ENCODE data around the gene NR6A1. TPM values are rescaled to one million over a fixed set of nuclear protein-coding genes. Genes with fewer than 3 reads are reported as not detected.

The NR6A1 gene
- total RNA-seq, 1 experiment from 2014 or later = 0.77 TPM

DNA sequence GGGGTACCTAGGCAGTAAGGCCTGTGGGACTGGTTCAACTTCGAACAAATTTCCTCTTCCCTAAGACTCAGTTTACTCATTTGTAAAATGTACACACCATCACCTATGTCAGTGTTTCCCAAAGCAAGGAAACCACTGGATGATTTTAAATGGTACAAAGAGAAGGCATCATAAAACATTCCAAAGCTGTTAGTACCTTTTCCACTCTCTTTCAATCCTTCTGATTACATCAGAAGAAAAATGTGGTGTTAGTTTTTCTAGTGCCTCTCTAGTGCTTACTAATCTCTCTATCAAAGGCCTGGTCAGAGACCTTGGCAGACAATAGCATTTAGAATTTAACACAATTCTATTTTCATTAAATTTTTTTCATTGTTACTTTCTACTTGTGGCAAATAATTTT, 18.1 kb downstream of the NR6A1 start:
- H3K9ac ChIP-seq (ENCODE audit: low read length) = no peak overlapping the region
- no peak overlapping the region for H3K4me2 ChIP-seq (ENCODE audit: low read length)
- no peak overlapping the region for H2AFZ ChIP-seq (ENCODE audit: low read length)
- BruUV-seq (replicated peaks) = no TSS peak
- H3K79me2 ChIP-seq (ENCODE audit: low read length) = 0 out of 2 replicates have a peak, but pooled peaks cover 4% of the 10 kb centered on the region
- H4K20me1 ChIP-seq (ENCODE audit: low read length) = no peaks in the 10 kb centered on the region
- no peaks in the 10 kb centered on the region for H3K27me3 ChIP-seq (ENCODE audit: low read length)
- peak; percentile 23 for DNase-seq
- no peaks in the 10 kb centered on the region for H3F3A ChIP-seq (ENCODE audit: low read length, unreplicated experiment)
- H3K27ac ChIP-seq (ENCODE audit: low read length) = no peak overlapping the region
- POLR2A ChIA-PET (ENCODE audit: unreplicated experiment) = no interaction called here
- no peaks in the 10 kb centered on the region for H3K36me3 ChIP-seq (ENCODE audit: low read depth, low read length)
- CTCF ChIA-PET = interaction anchor here (0.6 to 1.7 kb wide), 2 partner anchors 136 to 201 kb away, joined by 3 to 4 read pairs; no protein-coding TSS in a partner anchor
- no peaks in the 10 kb centered on the region for H3K9me3 ChIP-seq (ENCODE audit: low read length)
- ATAC-seq = no peak; the same call in 1 of the 2 replicates
- 0 out of 2 replicates have a peak, but pooled peaks cover 2% of the 10 kb centered on the region for H3K4me1 ChIP-seq (ENCODE audit: insufficient read depth, low read length)
- no peaks in the 10 kb centered on the region for H3K9me2 ChIP-seq (replicated peaks; ENCODE audit: low read length)
- intact Hi-C loops (cut with micrococcal nuclease) = loop anchor here (5.0 kb wide), 1 partner anchor 201 kb away; no protein-coding TSS in a partner anchor
- H3K4me3 ChIP-seq (ENCODE audit: low read length) = no peak overlapping the region
- TF ChIP-seq CTCF (conservative IDR thresholded peaks at IDR 0.05; ENCODE audit: low read depth, low read length) (no peak), EZH2 (IDR thresholded peaks at IDR 0.05; ENCODE audit: low read length, unreplicated experiment) (no peak), EZH2phosphoT487 (IDR thresholded peaks at IDR 0.05; ENCODE audit: borderline replicate concordance, low read length) (no peak)

DNA sequence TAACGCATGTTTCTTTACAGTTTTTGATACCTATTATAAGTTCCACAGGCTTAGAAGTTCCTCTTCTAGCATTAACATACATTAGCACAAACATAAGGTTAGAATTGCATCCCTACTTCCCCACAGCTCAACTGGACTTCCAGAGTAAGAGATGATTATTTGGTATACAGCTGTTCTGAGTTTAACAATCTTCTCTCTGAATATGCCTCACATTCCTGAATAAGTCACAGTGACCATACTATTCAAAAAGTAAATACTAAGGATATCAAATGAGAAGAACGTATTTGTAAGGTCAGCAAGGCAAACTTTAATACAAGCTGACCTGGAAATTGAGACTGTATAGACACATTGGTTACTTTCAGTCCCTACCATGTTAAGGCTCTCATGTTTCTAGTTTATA, 21.3 kb downstream of the NR6A1 start:
- TF ChIP-seq EZH2phosphoT487 (IDR thresholded peaks at IDR 0.05; ENCODE audit: borderline replicate concordance, low read length) (no peak), EZH2 (IDR thresholded peaks at IDR 0.05; ENCODE audit: low read length, unreplicated experiment) (no peak), CTCF (conservative IDR thresholded peaks at IDR 0.05; ENCODE audit: low read depth, low read length) (no peak)
- no peaks in the 10 kb centered on the region for H3K9me2 ChIP-seq (replicated peaks; ENCODE audit: low read length)
- no TSS peak for BruUV-seq (replicated peaks)
- POLR2A ChIA-PET (ENCODE audit: unreplicated experiment) = no interaction called here
- DNase-seq (no peak), ATAC-seq (peak; percentile 35)
- no peak overlapping the region for H3K9ac ChIP-seq (ENCODE audit: low read length)
- H3K27ac ChIP-seq (ENCODE audit: low read length) = no peak overlapping the region
- H3K36me3 ChIP-seq (ENCODE audit: low read depth, low read length) = no peaks in the 10 kb centered on the region
- 0 out of 2 replicates have a peak, but pooled peaks cover 2% of the 10 kb centered on the region for H3K4me1 ChIP-seq (ENCODE audit: insufficient read depth, low read length)
- H3F3A ChIP-seq (ENCODE audit: low read length, unreplicated experiment) = no peaks in the 10 kb centered on the region
- no peaks in the 10 kb centered on the region for H3K79me2 ChIP-seq (ENCODE audit: low read length)
- H3K4me3 ChIP-seq (ENCODE audit: low read length) = no peak overlapping the region
- no peaks in the 10 kb centered on the region for H3K27me3 ChIP-seq (ENCODE audit: low read length)
- CTCF ChIA-PET = interaction anchor here (0.5 to 0.6 kb wide), 2 partner anchors 10 to 17 kb away, joined by 3 read pairs; no protein-coding TSS in a partner anchor
- H2AFZ ChIP-seq (ENCODE audit: low read length) = no peak overlapping the region
- H3K9me3 ChIP-seq (ENCODE audit: low read length) = no peaks in the 10 kb centered on the region
- H3K4me2 ChIP-seq (ENCODE audit: low read length) = no peak overlapping the region
- intact Hi-C loops (cut with micrococcal nuclease) = loop anchor here (5.0 kb wide), 1 partner anchor 197 kb away; no protein-coding TSS in a partner anchor
- no peaks in the 10 kb centered on the region for H4K20me1 ChIP-seq (ENCODE audit: low read length)

DNA sequence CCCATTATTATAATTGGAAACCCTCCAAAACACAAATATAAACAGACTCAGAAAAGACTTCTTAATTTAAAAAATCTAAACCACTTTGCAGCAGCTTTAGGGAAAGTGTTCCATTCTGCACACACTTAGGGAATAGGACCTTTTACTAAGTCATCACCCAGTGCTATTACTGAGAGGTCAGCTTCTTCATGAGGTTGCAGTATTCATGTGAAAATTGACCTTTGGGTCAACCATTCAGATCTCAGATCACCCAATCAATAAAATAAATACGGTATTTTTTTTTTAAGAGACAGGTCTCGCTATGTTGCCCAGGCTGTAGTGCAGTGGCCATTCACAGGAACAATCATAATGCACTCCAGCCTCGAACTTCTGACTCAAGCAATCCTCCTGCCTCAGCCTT, 21.8 kb downstream of the NR6A1 start:
- intact Hi-C loops (cut with micrococcal nuclease) = no loop called here
- DNase-seq = no peak
- ATAC-seq = no peak
- H3K27ac ChIP-seq (ENCODE audit: low read length) = no peak overlapping the region
- no TSS peak for BruUV-seq (replicated peaks)
- POLR2A ChIA-PET (ENCODE audit: unreplicated experiment) = no interaction called here
- no peaks in the 10 kb centered on the region for H3F3A ChIP-seq (ENCODE audit: low read length, unreplicated experiment)
- no peaks in the 10 kb centered on the region for H3K9me2 ChIP-seq (replicated peaks; ENCODE audit: low read length)
- no peaks in the 10 kb centered on the region for H3K36me3 ChIP-seq (ENCODE audit: low read depth, low read length)
- TF ChIP-seq CTCF (conservative IDR thresholded peaks at IDR 0.05; ENCODE audit: low read depth, low read length) (no peak), EZH2phosphoT487 (IDR thresholded peaks at IDR 0.05; ENCODE audit: borderline replicate concordance, low read length) (no peak), EZH2 (IDR thresholded peaks at IDR 0.05; ENCODE audit: low read length, unreplicated experiment) (no peak)
- H3K4me1 ChIP-seq (ENCODE audit: insufficient read depth, low read length) = 0 out of 2 replicates have a peak, but pooled peaks cover 2% of the 10 kb centered on the region
- no peaks in the 10 kb centered on the region for H3K79me2 ChIP-seq (ENCODE audit: low read length)
- CTCF ChIA-PET = interaction anchor here (0.5 to 0.6 kb wide), 2 partner anchors 10 to 18 kb away, joined by 3 read pairs; no protein-coding TSS in a partner anchor
- no peaks in the 10 kb centered on the region for H3K27me3 ChIP-seq (ENCODE audit: low read length)
- no peak overlapping the region for H3K4me3 ChIP-seq (ENCODE audit: low read length)
- H4K20me1 ChIP-seq (ENCODE audit: low read length) = no peaks in the 10 kb centered on the region
- no peak overlapping the region for H3K9ac ChIP-seq (ENCODE audit: low read length)
- no peaks in the 10 kb centered on the region for H3K9me3 ChIP-seq (ENCODE audit: low read length)
- H3K4me2 ChIP-seq (ENCODE audit: low read length) = no peak overlapping the region
- no peak overlapping the region for H2AFZ ChIP-seq (ENCODE audit: low read length)
